Measurements from ENCODE around the gene C12orf75.
"Not testable (repeated sequence)": the region's sequence is repeated elsewhere in the genome, so short reads cannot be mapped to it uniquely, and the experiment has no call there.

C12orf75 gene

DNA sequence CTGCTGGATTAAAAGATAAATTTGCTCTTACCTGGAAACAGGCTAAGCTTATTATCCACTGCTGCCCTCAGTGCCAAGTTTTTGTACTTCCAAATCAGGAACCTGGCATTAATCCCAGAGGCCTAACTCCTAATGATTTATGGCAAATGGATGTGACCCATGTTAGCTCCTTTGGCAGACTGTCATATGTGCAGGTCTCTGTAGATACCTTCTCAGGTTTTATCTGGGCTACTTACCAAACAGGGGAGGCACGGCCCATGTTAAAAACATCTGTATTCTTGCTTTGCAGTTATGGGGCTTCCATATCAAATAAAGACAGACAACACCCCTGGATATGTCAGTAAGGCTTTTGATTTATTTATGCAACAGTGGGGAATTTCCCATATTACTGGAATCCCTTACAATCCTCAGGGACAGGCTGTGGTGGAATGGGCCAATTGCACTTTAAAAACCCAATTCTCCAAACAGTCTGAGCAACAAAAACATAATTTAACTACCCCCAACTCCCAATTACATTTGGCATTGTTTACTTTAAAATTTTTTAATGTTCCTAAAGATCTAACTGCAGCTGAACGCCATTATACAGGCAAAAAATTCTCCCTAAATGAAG lies 19.9 kb upstream of the C12orf75 start:
- not testable (repeated sequence) for DNase-seq

DNA sequence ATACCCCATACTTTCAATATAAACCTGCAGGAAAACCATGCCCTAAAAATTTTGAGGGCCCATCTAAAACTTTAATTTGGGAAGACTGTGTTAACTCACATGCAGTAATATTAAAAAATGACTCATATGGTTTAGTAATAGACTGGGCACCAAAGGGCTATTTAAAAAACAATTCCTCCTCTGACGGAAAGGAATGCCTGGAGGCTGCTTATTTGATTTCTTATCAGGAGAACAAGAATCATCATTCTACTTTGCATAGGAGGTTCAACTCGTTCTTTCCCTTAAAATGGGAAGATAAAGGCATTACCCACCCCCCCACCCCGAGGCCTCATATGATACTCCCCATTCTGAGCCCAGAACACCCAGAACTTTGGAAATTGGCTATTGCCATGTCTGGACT lies 18.6 kb upstream of the C12orf75 start:
- not testable (repeated sequence) for DNase-seq

DNA sequence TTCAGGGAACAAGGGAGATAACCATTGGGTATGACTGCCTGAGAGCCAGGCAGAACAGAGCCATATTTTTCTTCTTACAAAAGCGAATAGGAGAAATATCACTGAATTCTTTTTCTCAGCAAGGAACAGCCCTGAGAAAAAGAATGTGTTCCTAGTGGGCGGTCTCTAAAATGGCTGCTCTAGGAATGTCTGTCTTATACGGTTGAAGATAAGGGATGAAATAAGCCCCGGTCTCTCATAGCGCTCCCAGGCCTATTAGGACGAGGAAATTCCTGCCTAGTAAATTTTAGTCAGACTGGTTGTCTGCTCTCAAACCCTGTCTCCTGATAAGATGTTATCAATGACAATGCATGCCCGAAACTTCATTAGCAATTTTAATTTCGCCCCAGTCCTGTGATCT lies 16.7 kb upstream of the C12orf75 start:
- not testable (repeated sequence) for DNase-seq

DNA sequence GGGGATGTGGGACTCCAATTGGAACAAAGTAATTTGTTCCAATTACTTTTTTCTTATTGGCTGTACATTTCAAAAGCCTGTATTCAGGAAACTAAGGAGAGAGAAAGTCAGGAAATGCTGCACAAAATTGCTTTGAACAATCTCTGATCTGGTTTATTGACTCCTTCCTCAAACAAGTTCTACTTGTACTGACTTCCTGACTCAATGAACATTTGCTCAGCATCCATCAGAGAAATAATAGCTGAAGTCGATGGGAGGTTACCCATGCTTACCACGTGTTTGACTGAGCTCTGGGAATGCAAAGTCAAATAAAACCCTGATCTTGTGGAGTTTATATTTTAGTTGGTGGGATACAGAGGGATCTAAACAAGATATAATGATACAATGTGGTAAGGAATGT lies 15.4 kb upstream of the C12orf75 start:
- DNase-seq = no peak

DNA sequence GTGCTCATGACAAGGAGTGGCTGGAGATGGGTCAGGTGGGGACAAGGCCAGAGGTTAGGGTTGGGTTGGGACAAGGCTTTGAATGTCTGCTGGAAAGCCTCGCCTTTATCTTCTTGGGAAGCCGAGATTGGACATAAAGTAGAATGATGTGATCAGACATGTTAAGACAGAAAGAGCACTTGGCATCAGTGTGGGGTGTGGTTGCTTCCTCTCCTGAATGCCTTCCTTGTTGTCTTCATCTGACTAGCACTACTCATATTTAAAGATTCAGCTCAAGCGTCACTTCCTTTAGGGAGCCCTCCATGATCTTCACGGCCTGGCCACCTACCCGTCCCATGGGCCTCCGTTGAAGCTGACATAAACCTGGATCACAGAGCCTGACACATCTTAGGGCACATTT lies 14.8 kb upstream of the C12orf75 start:
- DNase-seq = no peak

DNA sequence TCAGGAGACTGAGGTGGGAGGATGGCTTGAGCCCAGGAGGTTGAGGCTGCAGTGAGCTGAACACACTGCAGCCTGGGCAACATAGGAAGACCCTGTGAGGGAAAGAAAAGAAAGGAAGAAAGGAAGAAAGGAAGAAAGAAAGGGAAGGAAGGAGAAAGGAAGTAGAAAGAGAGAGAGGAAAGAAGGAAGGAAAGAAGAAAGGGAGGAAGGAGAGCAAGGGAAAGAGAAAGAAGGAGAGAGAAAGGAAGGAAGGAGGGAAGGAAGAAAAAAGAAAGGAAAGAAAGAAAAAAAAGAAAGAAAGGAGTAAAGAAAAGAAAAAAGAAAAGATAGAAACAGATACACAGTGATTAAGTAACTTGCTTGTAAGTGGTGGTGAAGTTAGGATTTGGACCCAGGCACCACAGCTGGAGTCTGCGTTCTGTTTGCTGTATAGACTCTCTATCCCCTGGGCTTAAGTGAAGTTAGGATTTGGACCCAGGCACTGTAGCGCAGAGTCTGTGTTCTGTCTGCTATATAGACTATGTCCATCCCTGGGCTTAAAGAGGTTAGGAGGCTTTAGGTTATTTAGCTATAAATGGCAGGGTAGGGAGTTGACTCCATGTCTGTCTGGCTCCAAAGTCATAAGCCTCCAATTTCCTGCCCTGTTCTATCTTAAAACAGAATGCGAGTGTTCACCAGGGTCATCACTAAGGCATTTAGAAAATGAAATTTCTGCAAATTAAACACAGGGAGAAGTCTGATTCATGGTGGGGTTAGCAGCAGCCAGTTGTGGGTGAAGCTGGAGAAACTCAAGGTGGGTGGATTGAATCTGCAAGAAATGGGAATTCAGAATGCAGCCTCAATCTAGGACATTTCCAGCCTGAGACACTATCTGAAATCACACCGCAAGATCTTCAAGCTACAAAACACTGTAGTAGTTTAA lies 13.3 kb upstream of the C12orf75 start:
- DNase-seq = no peak

DNA sequence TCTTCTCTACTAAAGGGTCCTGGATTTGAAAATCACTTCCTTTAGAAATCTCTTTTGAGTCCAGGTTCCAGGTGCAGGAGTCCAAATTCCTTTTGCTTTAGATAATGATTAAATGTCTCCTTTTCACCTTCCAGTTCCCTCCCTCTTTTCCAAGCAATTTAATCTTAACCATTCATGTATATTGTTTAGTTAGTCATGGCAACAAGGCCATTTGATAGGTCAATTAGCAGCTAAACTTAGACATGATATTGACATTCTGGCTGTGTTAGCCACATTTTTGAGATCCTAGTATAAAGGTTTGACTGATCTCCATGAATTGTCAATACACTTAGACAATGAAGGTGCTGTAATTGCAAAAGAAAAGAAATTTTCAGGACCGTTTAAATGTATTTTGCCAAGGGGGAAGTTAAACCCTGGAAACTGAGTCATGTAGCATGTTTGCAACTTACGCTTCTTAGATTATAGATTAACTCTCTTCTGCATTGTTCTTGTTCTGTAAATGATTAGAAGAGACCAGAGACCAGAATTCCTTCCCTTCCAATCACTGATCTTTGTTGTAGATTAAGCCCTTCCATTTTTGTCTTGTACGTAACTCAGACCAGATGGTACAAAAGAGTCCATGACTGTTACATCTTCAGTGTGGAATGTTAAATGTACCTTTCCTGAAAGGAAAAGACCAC lies 12.4 kb upstream of the C12orf75 start:
- no peak for DNase-seq

DNA sequence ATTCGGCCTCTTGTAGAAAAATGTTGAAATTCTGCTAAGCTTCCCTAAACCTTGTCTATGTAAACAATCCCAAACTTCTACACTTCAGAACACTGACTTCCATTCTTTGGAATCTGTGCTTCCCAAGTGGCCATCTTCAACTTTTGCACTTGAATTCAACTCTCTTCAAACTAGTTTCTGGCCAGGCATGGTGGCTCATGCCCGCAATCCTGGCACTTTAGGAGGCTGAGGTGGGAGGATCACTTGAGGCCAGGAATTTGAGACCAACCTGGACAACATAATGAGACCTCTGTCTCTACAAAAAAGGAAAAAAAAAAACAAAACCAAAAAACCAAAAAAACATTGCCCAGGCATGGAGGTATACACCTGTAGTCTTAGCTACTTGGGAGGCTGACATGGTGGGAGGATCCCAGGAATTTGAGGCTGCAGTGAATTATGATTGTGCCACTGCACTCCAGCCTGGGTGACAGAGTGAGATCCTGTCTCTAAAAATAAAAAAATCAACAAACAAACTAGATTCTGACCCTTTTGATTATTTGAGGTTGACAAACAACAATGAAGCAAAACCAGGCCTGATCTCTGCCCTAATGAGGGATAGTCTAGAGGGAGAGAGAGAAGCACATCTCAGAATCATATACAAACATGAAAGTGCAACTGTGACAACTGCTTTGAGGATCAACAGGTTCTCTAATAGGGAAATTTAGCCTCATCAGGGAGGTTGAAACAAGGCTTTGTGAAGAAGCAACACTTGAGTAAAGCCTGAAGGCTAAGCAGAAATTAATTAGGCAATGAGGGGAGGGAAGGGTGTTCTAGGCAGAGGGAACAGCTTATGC lies 11.6 kb upstream of the C12orf75 start:
- DNase-seq = no peak

DNA sequence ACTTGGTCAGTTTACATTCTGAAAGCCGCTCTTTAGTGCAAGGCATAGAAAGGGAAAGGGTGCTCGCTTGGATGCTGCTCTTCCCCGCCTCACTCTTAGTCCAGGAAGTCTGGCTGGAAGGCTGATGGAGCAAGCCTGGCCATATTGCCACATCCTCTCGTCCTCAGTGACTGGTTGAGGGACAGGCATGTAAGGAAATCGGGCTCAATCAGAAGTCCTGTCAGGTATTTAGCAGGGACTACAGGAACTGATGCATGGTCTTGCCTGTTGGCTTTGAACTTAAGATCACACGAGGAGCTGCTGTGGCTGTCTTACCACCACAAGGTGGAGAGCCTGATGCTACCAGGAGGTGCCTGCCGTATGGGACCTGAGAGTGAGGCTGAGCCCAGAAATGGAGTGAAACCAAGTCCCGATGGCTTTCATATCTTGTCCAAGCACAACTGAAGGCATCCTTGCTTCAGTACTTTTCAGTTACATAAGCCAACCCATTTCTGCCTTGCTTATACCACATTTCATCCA lies 10.7 kb upstream of the C12orf75 start:
- DNase-seq = no peak

DNA sequence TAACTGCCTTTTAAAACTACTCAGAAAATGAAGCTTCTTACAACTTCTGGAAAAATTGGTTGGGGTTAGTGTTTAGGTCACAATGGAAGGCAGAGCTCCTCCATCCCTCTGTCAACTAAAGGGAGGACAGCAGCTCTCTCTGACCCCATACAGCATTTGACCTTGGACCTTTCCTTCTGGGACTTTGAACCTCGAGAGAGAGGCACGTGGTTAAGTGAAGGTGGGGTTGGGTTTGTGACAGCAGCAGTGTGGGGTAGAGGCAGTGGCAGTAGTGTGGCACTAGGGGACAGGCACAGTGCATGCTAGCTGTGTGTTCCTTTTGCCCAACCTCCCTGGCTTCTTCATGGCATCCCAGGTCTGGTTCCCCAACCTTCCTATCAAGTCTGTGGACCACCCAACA lies 9.4 kb upstream of the C12orf75 start:
- no peak for DNase-seq

DNA sequence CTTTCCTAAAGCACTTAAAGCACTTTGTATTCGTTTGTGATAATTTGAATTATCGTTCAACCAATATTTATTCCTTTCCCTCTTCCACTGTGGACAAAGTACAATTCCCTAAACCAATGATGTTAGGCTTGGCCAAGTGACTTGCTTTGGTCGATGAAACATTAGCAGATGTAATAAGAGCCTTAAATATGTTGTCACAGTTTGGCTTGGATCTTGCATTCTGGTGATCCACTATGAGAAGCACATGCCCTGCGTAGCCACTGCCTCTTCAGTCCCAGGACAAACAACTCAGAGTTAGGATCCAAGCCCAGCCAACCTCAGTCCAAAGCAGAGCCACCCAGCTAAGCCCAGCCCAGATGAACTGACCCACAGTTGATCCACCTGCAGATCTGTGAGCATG lies 8.4 kb upstream of the C12orf75 start:
- no peak for DNase-seq

DNA sequence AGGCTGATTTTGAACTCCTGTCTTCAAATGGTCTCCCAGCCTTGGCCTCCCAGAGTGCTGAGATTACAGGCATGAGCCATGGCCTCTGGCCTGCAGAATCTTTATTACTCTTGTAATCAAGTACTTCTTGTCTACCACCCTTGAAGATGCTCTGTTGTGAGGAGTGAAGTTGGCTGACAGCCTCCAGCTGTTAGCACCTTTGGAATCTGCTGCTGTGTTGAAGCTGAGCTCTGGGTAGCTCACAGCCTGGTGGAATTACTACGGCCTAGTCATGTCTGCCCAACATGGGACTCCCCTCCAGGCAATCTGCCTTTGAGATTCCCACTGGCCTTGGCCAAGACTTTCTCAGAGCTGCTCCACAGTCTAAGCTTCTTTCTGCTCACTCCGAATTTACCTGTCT lies 5.8 kb upstream of the C12orf75 start:
- no peak for DNase-seq

DNA sequence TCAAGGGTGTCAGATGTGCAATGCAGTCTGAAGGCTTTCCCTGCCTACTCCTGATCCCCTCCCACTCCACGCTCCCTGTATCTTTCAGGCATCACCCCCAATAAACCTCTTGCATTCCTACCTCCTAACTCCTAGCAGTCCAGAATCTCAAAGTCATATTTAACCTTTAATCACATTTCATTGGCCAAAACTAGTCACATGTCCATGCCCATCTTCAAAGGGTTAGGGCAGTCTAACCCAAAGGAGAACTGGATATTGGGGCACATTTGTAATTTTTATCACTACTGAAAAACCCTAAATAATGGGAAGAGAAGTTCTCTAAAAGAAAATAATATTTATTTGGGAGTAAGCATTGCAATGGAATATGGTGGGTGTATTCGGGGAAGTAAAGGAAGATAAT lies 5.4 kb upstream of the C12orf75 start:
- no peak for DNase-seq

DNA sequence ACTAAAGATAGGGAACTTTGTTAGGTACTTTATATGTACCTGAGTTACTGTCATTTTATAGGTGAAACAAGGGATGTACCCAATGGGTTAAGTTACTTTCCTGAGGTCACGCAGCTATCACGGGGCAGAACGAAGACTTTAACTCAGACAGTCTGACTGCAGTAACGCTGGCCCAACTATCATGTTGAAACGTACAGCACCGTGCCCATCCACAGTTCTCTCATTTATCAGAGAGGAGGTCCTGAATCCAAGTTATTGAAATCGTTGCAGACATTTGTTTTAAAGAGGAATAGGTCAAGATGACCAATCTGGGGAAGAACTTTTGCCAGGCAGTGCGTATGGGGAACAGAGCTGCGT lies 587 bp upstream of the C12orf75 start:
- no peak for DNase-seq

DNA sequence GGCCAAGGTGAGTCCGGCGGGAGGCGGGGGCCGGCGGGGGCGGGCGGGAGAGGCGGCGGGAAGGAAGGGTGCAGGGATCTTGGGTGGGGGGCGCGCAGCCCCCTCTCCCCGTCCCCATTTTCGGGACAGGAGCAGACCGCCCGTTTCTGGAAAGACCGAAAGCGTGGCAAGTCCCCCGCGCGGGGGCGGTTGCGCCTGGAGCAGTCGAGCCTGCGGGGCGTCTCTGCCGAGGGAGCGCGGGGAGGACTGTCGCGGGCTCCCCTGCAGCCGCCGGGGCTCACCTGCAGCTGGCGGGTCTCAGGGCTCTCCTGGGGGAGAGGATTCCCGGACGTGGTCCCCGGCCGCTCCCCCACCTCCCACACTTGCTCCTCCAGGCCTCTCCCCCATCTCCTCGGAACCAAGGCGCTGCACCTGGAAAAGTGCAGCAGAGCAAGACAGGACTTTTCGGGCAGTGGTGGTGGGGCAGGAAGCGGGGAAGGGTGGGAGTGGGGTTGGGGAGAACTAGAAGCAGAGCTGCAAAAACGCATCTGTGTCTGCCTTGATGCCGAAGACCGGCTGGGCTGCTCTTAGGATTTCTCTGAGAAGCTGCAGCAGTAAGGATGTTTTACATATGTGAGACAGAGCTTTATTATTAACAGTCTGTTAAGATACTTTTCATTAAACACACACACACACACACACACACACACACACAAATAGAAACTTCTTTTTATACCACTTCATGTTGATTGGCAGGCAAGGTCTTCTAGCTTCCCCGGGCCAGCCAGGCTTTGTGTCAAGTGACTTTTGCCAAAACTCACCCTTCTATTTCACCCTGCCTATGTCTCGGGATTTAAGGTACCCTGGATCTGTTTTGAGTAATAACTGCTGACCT lies 677 bp downstream of the C12orf75 start:
- DNase-seq = no peak

DNA sequence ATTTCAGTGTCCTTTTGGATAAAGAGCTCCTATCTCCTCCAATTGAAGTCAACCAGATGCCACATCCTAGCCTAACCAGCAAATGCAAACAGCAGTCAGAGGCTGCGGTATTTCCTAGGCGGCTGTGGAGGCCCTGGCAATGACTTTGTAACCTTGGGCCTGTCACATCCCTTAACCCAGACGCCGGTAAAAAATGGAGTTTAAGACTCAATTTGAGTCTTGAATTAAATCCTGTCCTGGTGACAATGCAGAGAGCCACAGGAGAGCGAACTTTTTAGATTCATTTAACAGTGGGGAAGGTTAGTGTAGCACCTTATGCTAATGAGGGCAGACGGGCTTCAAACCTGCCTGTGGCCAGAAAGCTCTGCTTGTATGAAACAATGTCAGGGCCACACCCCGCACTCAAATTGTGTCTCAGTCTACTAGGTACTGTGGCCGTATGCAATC lies 1.3 kb downstream of the C12orf75 start:
- no peak for DNase-seq

DNA sequence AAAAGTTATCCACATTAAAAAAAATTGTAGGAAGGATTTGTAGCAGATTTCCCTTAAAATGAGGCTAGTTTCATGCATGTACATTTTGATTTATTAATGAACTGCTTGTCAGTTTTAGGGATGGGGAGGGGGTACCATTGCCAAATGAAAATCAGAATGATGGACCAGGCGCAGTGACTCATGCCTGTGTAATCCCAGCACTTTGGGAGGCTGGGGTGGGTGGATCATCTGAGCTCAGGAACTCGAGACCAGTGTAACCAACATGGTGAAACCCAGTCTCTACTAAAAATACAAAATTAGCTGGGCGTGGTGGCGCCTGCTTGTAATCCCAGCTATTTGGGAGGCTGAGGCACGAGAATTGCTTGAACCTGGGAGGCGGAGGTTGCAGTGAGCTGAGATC lies 1.8 kb downstream of the C12orf75 start:
- DNase-seq = not testable (repeated sequence)

DNA sequence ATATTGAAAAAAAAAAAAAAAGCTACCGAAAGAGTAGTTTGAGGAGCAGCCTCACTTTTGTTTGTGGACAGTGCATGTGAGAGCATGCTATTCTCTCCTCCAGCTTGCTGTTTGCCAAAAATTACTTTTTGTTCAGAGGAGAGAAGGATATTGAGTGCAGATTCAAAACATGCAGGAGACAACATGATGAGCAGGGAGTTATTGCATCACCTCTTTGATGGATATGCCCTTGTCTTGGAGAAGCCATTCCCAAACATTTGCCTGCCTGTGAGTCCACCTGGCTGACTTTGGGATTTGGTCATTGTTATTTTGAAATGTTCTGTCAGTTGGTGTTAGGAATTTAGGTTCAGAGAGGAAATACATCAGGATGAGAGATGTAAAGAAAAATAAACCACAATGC lies 2.4 kb downstream of the C12orf75 start:
- no peak for DNase-seq

DNA sequence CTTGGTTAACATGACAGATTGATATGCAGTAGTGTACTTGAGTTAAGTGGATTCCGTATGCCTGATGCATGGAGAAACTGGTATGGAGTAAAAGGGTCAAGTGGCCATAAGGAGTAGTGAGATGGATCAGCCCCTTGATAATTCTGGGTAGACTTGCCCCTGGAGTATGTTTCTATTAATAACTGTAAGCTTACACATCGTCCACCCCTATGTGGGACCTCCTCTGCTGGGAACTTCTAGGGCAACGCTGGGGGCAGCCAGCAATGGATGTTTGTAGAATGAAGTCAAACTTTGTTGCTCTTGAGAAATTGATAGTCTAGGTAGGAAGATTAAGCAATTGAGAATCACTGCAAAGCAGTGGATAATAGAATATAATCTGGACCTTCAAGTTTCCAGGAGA lies 3.5 kb downstream of the C12orf75 start:
- DNase-seq = peak; percentile 93

DNA sequence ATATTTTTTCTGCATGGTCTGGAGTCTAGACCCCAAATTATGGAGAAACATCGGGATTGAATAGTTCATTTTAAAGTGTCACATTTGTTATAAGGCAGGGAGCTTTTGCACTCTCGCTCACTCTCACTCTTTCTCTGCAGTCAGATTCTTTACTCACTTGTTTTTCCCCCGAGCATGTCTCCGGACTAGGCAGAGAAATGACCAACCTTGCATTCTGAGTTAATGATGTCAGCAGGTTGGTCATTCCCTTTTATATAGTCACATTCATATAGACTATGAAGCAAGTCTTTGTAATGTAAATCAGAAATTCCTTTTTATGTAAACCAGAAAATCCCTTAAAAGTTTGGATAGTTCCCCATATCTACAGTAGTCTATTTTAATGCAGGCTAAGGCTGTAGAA lies 4.1 kb downstream of the C12orf75 start:
- DNase-seq = no peak

DNA sequence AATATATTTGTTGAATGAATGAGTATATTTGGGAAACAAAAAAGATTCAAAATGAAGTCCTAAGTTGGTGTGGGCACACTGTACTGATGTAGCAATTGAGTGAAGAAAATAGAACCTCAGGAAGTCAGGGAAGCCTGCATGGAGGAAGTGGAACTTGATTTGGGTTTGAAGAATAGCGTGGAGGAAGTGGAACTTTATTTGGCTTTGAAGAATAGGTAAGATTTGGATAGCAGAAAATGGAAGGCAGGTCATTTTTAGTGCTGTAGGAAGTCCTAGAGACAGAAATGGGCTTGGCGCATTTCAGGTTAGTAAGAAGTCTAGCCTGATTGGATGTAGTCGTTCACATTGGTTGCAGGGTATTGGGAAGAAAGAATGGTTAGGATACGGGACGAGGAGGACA lies 5.4 kb downstream of the C12orf75 start:
- DNase-seq = no peak

DNA sequence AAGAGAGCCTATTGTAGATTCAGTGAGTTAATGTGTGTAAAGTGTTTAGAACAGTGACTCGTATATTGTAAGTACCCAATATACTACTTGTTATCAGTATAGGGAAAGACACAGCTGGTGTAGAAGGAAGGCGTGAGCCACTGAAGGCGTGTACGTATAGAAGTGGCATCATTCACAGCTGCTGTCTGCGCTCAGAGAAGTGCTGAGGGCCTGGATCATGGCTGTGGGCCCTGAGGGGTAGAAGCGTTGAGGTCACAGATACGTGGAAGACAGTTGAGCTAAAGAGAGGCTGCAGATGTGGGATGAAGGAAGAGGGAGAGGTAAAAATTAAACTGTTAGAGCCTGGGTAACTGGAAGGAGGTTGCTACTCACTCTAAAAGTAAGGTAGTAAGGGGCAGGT lies 5.9 kb downstream of the C12orf75 start:
- no peak for DNase-seq
